HG03571 (cell line): Measurements from ENCODE around the gene SLC11A2.
"Not testable (repeated sequence)": the region's sequence is repeated elsewhere in the genome, so short reads cannot be mapped to it uniquely, and the experiment has no call there.

ENCODE experiments used
- ATAC-seq: cut with Tn5 transposase; IDR thresholded peaks from one replicate; pipeline ENCODE4 v1.9.1; 2021; ENCODE audit not compliant: unreplicated experiment

SLC11A2 gene

DNA sequence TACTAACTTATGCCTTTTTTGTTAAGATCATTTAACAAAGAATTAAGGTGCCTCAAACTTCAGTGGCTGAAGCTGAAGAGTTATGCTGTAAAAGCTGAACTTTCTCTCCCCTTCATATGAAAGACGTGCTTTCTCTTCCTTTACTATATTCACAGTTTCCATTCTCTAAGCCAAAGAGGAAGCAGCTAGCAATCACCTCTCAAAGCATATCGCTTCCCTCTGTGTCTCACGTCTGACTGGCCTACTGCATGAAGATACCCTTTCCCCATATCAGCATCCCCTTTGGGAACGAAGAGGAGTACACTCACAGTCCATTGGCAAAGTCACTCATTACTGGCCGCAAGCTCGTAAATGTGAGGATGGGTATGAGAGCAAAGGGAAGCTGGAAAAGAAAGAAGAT is 34.9 kb downstream of the SLC11A2 start:
- ATAC-seq: no peak

DNA sequence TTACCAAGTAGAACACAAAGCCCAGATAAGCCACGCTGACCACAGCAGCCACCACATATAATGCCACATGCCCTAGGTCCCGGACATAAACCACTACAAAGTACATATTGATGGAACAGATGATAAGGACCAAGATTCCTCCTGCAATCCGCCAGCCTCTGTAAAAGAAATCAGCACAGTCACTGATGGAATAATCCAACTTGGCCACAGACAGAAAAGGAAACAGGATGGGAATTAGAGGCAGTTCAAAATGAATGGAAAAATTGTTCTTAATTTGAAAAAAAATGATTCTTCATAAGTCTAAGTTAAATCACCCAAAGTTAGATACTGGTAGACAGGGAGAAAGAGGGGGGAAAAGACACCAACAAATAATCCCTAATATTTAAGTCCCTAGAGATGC is 35.4 kb downstream of the SLC11A2 start:
- ATAC-seq: no peak

DNA sequence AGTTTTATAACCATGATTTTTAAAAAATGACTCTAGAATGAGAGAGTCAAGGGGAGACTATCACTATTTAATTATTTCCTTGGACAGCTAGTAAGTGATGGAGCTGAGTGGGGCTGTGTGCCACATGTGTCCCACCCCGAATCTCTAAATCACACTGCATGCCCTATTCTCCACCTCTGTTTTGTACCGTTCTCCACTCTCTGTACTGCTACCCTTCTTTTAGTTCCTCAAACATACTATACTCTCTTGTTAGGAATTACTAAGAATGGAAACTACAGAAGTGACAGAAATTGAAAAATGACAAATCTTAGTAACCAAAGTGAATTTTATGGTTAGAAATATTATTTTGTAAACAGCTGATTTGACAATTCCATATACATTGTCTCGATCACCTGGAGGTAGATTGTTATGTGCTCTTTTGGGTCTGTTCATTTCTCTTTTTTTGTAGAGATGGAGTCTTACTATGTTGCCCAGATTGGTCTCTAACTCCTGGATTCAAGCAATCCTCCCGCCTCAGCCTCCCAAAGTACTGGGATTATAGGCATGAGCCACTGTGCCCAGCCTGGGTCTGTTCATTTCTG is 35.9 kb downstream of the SLC11A2 start:
- no peak for ATAC-seq

DNA sequence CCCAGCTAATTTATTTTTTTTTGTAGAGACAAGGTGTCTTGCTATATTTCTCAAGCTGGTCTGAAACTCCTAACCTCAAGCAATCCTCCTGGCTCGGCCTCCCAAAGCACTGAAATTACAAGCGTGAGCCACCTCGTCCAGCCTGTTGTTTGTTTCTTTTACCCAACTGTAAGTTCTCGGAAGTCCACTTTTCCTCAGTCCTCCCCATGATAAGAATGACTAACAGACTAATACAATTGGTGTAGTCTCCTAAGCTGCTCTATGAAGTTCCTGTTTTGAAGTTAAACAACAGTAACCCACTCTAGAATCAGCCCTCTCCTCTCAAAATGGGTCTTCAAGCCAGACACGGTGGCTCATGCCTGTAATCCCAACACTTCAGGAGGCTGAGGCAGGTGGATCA is 37.3 kb downstream of the SLC11A2 start:
- ATAC-seq: no peak

DNA sequence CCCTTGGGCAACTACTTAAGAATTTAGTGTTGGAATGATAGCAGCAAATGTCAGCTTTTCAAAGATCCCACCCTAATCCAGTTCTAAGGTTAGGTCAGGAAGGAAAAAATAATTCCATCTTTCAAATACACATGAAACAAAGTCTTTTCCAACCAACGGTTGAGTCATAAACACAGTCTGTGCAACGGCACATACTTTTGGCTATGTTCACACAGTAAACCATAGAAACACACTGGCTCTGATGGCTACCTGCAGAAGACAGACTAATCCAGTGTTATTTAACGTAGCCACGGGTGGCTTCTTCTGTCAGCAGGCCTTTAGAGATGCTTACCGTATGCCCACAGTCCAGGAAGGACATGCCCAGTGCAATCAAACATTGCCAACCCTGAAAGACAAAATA is 38.1 kb downstream of the SLC11A2 start:
- no peak for ATAC-seq

DNA sequence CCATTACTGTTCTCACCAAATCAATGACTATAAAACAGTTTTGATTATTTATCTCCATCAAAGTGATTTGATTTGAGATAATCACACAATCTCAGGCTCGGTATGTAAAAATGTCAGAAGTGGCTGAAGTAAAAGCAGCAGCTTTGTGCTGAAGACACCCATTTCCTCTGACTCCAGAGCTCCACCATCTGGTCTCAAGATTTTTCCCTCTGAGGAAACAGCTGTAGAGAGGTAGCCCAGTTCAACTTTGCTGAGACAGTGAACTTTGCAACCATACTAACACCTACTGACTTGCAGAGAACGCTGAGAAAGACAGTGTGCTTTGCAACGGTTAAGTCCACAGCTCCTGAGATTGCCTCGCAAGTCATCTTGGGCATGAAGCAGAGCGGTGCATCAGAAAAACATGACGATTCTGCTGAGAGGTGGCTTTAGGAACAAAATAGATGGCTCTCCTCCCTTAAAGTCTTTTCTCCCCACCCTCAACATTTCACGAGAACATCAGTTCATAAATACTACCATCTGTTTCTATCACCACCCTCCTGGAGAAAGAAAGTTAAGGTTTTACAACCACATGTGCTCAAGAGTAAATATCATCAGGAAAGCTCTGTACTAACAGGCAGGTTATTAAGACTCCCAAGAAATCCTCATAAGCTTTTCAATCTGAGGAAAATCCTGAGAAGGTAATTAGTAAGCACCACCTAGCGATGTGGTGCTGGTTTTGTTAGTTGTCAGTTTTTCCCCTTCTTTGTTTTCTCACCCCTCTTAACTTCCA is 39.0 kb downstream of the SLC11A2 start:
- ATAC-seq: no peak

DNA sequence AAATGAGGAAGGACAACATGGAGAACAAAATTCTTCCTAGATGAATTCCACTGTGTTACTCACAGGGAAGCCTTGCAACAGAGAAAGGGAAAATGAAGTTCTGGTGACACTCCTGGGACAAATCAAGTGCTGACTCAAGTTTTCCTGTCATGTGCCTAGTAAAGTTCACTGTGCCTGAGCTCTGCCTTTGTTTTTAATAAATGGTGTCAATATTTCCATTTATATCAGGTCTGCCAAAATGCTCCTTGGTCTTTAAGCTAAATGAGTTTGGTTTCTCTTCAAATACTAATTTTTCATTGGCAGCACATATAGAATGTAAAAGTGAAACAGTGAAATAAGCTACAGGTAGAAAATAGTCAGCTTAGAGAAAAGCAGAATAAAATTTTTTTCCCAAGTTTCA is 40.9 kb downstream of the SLC11A2 start:
- no peak for ATAC-seq

DNA sequence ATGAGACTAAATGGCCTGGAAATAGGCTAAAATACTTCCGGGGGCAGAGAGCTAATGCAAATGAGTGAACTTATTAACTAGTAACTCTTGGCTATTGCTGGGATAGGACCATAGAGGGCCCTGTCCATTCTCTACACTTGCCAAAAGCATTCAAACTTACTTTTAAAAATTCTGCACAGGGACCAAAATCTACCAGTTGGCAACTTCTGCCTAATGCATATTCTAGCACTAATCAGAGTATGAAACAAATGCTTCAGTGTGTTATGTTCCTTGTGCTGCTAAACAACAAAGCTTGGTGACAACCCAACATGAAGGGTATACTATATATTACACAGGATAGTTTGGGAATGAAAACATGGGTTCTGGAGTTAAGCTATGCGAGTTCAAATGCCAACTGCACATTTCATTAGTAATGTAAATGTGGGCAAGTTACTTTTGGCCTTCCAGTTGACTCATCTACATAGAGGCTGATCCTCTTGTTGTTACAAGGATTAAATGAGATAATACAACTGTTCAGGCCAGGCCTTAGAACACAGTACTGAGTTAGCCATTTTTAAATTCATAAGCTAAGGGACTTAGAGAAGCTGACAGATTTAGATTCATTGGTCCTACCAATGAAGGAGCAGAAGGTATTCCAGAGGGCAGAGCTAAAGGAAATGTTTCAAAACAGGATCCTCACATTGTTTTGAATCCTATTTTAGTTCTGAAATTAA is 41.4 kb downstream of the SLC11A2 start:
- ATAC-seq: no peak

DNA sequence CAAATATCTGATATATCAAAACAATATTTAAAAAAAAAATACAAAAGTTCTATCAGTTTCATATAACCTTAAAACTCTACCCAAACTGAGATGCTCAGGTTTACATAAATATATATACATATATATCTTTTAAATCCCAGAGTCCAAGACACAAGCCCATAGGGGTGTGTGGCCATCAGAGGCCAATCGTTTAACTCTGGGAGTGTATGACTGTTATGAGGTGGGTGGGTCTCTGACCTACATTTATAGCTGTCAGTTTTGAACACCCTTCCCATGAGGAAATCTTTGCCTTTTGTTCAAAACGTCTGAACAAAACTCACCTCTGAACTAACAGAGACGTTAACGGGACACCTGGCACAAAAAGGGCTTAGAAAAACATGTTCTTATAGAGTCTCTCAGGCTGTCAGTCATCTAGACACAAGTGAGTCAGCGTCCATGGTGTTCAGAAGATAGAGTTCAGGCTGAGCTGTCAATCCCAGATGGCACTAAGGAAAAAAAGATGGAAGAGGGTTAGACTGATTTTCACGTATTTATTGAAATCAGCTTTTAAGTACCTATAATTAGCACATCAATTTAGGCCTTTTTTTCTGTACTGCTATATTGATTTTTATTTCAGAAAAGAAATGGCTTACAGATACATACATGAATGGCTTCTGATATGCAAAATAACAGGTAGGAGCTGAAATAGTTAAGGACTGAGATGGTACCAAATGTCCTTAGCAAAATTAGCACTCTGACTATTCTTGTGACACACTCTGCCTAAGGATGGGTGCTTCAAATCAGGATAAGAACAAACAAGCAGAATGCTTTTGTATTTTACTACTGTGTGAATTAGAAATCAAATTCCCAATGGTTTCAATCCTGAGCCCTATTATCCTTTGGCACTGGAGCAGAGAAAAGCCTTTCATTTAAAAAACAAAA is 44.6 kb downstream of the SLC11A2 start:
- ATAC-seq: no peak

DNA sequence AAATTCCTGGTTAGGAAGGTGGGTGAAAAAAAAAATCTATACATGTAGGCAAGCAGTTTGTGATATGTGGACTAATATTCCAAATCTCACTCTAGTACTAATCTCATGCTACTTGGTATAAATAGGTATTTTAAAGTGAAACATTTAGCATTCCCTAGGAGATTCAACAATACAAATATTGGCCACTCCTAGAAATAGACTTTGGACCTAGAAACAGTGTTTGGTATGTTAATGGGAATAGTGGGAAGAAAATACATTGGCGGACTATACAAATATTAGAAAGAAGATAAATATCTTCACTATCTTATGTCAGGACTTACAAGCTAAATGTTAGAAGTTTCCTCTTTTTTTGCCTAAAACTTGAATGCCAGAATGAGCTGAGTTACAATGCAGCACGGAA is 45.6 kb downstream of the SLC11A2 start:
- no peak for ATAC-seq

DNA sequence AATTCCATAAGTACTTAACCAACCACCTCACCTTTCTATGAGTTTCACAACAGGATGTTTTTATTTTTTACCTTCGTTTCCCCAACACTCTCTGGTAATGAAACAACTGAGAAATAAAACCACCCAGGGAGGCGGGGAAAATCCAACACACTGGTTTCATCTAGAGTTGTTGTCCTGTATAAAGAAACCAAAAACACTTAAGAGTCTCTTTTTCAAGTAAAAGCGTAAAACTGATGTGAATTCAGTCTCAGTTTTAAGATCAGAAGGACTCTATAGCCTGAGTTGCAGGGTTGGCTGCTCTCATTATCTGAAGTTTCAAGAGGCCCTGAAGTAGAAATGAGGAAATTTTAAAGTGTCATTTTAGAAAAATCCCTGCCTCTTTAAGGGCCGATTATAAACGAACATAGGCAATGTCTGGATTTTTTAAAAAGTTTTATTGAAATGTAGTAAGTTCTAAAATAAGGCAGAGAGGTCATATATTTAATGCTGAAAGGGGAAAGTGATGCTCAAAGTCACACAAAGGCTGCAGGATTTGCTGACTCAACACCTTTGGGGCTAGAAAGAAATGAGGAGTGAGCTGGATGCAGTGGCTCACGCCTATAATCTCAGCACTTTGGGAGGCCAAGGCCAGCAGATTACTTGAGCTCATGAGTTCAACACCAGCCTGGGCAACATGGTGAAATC is 46.7 kb downstream of the SLC11A2 start:
- no peak for ATAC-seq

DNA sequence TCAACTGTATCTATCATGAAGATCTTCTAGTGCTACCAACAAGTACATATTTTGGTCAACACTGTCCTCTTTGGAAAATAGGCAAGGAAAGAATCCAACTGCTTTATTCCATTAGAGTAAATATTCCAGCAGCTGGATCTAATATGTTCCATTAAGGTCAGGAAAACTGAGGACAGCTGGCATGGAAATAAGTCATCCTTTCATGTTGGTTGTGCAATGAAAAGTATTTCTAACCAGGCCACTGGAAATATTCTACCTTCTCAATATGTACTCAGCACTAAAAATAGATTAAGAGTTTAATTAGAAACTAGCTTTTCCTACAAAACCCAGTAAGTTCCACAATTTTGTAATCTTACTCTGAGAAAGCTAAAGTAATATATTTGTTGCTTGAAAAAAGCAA is 54.2 kb downstream of the SLC11A2 start:
- no peak for ATAC-seq

DNA sequence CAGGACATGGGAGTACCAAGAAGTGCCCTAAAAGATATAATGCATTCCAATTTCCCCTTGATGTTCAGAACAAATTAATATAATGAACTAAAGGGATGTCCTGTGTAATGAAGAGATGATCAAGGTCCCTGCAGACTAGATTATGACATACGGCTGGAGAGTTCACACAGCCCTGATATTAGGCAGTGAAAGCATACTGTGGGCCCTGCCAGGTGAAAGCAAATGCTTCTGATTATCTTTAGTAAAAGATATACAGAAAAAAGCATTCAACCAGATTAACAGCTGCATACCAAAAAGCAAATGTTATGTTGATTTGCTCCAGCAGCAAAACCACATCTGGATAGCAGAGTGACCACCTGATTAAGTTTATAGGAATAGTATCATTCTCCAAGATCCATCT is 61.8 kb downstream of the SLC11A2 start:
- ATAC-seq: no peak

DNA sequence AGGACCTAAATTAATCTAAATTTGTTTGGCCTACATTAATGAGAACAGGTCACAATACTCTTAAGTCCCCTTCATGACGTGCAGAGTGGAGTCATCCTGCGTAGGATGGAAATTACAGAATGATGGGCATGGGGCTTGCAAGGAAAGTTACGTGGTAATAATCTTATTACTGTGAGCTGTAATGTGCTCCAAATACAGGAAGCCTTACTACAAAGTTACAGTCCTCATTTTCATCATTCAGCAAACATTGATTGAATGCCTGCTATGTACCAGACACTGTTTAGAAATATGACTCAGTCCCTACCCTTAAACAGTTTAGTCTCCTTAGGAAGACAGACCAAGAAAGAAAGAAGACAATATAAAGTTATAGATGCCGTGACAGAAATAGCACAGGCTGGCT is 64.5 kb downstream of the SLC11A2 start:
- no peak for ATAC-seq

DNA sequence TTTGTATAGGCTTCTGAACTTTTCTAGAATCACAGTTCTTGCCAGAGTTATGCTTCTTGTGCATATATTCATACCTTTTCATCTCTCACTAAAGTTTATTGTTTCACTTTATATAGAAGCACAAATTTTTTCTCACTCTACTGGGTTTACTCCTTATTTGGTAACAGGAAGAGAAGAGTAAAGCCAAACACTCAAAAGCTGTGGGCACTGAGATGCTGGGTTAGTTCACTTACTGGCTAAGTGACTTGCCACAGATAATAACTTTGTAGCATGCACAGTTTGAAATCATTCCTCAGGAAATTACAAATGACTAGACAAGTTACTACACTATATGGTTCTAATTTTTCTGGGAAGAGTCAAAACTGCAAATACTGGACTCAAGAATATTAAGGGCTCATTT is 66.1 kb downstream of the SLC11A2 start:
- ATAC-seq: no peak

DNA sequence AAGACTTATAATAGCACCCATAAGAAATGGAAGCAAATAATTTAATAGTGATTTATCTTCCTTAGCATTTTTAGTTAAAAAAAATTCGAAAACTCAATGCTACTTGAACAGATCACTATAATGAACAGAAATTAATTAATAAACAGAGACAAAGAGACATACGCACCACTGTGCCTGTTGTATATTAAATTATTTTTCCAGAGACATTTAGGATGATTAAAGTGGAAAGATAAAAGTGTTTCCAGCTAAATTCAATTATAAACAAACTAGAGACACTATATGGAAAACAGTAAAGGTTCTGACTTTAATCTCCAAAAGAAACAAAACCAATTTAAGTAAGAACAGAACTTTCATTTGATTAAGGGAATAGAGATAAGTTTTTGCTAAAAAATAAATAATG is 70.5 kb downstream of the SLC11A2 start:
- ATAC-seq: no peak

DNA sequence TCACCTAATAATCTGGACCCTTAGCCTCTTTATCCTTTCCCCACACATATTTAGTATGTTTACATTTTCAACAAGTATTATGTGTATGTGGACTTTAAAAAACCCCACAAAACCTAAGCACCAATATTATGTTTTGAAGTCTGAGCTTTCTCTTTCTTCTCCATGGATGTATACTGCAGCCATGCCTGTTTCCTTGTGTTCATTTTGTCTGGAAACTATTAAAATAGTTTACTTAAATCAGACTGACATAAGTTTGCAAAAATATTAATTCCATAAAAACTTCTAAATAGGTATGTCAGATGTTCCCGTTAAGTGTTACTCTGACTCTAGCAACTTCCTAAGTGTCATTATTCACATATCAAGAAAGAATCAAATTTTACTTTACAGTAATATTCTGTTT is 70.9 kb downstream of the SLC11A2 start:
- no peak for ATAC-seq

DNA sequence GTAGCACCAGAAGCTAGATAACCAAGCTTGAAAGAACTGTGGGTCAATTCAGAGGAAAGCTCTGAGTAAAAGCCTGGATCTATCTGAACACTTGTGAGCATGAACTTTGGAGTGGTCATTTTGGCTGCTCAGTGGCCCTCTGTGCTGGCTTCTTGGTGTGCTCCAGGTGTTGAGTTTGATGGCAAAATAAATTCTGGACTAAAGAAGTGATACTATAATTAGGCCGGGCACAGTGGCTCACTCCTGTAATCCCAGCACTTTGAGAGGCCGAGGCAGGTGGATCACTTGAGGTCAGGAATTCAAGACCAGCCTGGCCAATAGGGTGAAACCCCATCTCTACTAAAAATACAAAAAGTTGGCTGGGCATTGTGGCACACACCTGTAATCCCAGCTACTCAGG is 71.4 kb downstream of the SLC11A2 start:
- ATAC-seq: not testable (repeated sequence)

DNA sequence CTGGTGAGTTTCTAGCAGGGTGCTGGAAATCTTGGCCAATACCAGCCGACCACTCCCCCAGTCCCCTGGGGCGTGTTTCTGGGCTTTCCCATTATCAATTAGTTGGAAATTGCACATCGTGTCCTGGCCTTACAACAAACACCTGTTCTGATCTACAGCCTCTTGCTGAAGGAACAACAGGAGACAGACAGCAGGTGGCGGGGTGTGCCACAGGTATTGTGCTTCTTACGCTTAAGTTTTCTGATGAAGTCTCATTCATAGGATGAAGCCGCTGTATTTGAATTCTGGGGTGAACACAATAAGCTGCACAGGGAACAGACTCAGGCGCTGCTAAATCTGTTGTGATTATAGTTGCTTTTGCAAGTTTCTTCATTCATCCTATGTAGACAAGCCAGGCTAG is 73.1 kb downstream of the SLC11A2 start:
- no peak for ATAC-seq

DNA sequence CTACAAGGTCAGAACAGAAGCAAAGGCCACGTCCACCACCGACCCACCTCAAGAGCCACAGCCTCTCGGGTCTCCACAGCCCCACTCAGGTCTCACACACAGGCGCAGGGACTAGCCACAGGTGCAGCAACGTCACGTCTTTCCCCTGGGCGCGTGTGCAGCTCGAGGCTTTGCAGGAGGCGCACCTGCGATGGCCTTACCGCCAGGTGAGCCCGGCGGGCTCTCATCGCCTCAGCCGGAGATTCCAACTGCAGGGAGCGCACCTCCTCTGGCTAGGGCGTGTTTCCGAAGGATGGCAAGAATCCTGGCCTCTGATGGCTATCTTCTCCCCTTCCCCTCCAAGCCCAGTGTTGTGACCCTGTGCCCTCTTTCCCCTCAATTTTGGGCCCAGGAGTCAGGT is 73.7 kb downstream of the SLC11A2 start, which contains the start of gene HIGD1C:
Gene HIGD1C, plus strand, starts transcription at position 35 of the 400 bp plus-strand sequence. CDS start 1,455 bp downstream, outside the sequence.
- no peak for ATAC-seq

DNA sequence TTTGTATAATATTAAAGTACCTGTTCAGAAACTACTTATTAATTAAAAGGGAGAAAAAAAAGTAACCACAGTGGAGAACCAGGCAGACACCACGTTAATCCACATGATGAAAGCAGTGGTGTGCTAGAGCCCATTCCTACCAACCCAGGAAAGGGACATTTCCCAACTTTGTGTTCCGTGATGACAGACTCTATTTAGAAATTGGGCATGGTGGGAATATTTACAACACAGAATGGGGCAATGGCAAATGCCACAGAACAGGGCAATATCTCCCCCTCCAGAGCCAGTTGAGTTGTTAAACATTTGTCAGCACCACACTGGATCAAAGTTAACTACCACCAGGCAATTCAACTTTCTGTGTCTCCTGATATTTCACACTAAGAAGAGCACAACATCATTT is 75.1 kb downstream of the SLC11A2 start:
- no peak for ATAC-seq
